ACC112 (cell line): ENCODE results near the gene FOXN3.

Experiments
- H2AFZ ChIP-seq: fragments of 200-600 bp; sonication (generic); one replicate; pipeline ENCODE4 v1.6.0; 2017; ENCODE audit warnings: antibody characterized with exemption, low read length; ENCODE audit not compliant: unreplicated experiment
- H3K27ac ChIP-seq: fragments of 200-600 bp; sonication (generic); 2 replicates; pipeline ENCODE4 v1.5.1; 2014; ENCODE audit warnings: low read depth, mild to moderate bottlenecking, antibody characterized with exemption, low read length, moderate library complexity
- H3K27me3 ChIP-seq: fragments of 200-600 bp; sonication (generic); 2 replicates; pipeline ENCODE4 v1.6.1; 2014; ENCODE audit warnings: mild to moderate bottlenecking, antibody characterized with exemption, low read length, moderate library complexity, mixed read lengths; ENCODE audit not compliant: insufficient read depth
- H3K36me3 ChIP-seq: fragments of 200-600 bp; sonication (generic); 2 replicates; pipeline ENCODE4 v1.6.1; 2016; ENCODE audit warnings: mild to moderate bottlenecking, antibody characterized with exemption, low read length, moderate library complexity, mixed read lengths; ENCODE audit not compliant: insufficient read depth
- H3K4me1 ChIP-seq: fragments of 200-600 bp; sonication (generic); one replicate; pipeline ENCODE4 v1.6.1; 2016; ENCODE audit warnings: low read length, mixed read lengths; ENCODE audit not compliant: insufficient read depth, unreplicated experiment, control insufficient read depth
- H3K4me3 ChIP-seq: fragments of 200-600 bp; sonication (generic); 2 replicates; pipeline ENCODE4 v1.5.1; 2014; ENCODE audit warnings: mild to moderate bottlenecking, low read depth, low read length
- H3K79me2 ChIP-seq: fragments of 200-600 bp; sonication (generic); one replicate; pipeline ENCODE4 v1.6.0; 2016; ENCODE audit warnings: low read length; ENCODE audit not compliant: control insufficient read depth, unreplicated experiment, insufficient read depth

The FOXN3 gene

GRCh38 chr14:89371585-89372511 is 45.2 kb downstream of the FOXN3 start:
- H3K79me2 ChIP-seq: peaks cover 25% of the 10 kb centered on the region
- H3K27ac ChIP-seq: no peak overlapping the region
- H3K4me1 ChIP-seq: peaks cover 9% of the 10 kb centered on the region

GRCh38 chr14:89370781-89371180 is 46.3 kb downstream of the FOXN3 start:
- Histone ChIP-seq H3K27ac (no peak overlapping the region), H3K36me3 (no peaks in the 10 kb centered on the region), H3K4me3 (no peak overlapping the region), H3K27me3 (no peaks in the 10 kb centered on the region), H3K4me1 (peaks cover 9% of the 10 kb centered on the region), H3K79me2 (peaks cover 25% of the 10 kb centered on the region), H2AFZ (no peak overlapping the region)

More at GRCh38 chr14:89371585-89372511, 45.2 kb downstream of the FOXN3 start:
- Histone ChIP-seq H3K36me3 (no peaks in the 10 kb centered on the region), H2AFZ (no peak overlapping the region), H3K4me3 (no peak overlapping the region), H3K27me3 (no peaks in the 10 kb centered on the region)

- Histone ChIP-seq H3K27ac (no peak overlapping the region), H2AFZ (no peak overlapping the region), H3K79me2 (peaks cover 25% of the 10 kb centered on the region), H3K36me3 (no peaks in the 10 kb centered on the region), H3K4me1 (peaks cover 9% of the 10 kb centered on the region), H3K27me3 (no peaks in the 10 kb centered on the region), H3K4me3 (no peak overlapping the region)
These were observed 46.7 kb downstream of the FOXN3 start for GRCh38 chr14:89370381-89370780.

DNA sequence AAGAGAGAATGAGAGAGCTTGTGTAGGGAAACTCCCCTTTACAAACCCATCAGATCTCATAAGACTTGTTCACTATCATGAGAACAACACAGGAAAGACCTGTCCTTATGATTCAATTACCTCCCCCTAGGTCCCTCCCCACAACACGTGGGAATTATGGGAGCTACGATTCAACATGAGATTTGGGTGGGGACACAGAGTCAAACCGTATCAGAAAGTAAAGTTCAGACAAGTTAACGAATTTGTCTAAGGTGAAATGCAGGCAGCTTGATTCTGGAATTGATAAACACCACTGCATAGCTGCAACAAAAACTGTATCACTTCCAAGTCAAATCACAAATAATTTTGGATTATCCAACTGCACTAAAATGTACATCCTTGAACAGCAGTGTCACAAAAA is 47.4 kb downstream of the FOXN3 start:
- Histone ChIP-seq H3K79me2 (peaks cover 32% of the 10 kb centered on the region), H3K4me1 (peaks cover 9% of the 10 kb centered on the region), H3K4me3 (no peak overlapping the region), H3K36me3 (no peaks in the 10 kb centered on the region), H2AFZ (no peak overlapping the region), H3K27ac (no peak overlapping the region), H3K27me3 (no peaks in the 10 kb centered on the region)

GRCh38 chr14:89368490-89369477 is 48.2 kb downstream of the FOXN3 start:
- H3K27ac ChIP-seq: no peak overlapping the region

GRCh38 chr14:89367779-89368120 is 49.3 kb downstream of the FOXN3 start:
- H3K27me3 ChIP-seq: no peaks in the 10 kb centered on the region
- peaks cover 9% of the 10 kb centered on the region for H3K4me1 ChIP-seq
- no peak overlapping the region for H3K27ac ChIP-seq
- H2AFZ ChIP-seq: no peak overlapping the region
- H3K36me3 ChIP-seq: no peaks in the 10 kb centered on the region
- peaks cover 31% of the 10 kb centered on the region for H3K79me2 ChIP-seq
- no peak overlapping the region for H3K4me3 ChIP-seq

More at GRCh38 chr14:89368490-89369477, 48.2 kb downstream of the FOXN3 start:
- H2AFZ ChIP-seq: no peak overlapping the region
- H3K36me3 ChIP-seq: no peaks in the 10 kb centered on the region
- peaks cover 9% of the 10 kb centered on the region for H3K4me1 ChIP-seq
- no peak overlapping the region for H3K4me3 ChIP-seq
- no peaks in the 10 kb centered on the region for H3K27me3 ChIP-seq
- peaks cover 32% of the 10 kb centered on the region for H3K79me2 ChIP-seq

GRCh38 chr14:89366864-89367778 is 49.9 kb downstream of the FOXN3 start:
- no peak overlapping the region for H3K4me3 ChIP-seq

GRCh38 chr14:89365061-89365801 is 51.8 kb downstream of the FOXN3 start:
- Histone ChIP-seq H3K27me3 (no peaks in the 10 kb centered on the region), H2AFZ (no peak overlapping the region), H3K27ac (no peak overlapping the region), H3K4me3 (no peak overlapping the region), H3K36me3 (no peaks in the 10 kb centered on the region), H3K79me2 (peaks cover 25% of the 10 kb centered on the region), H3K4me1 (no peaks in the 10 kb centered on the region)

More at GRCh38 chr14:89366864-89367778, 49.9 kb downstream of the FOXN3 start:
- Histone ChIP-seq H3K27me3 (no peaks in the 10 kb centered on the region), H3K27ac (no peak overlapping the region), H3K4me1 (peaks cover 3% of the 10 kb centered on the region), H3K36me3 (no peaks in the 10 kb centered on the region), H3K79me2 (peaks cover 31% of the 10 kb centered on the region), H2AFZ (no peak overlapping the region)

DNA sequence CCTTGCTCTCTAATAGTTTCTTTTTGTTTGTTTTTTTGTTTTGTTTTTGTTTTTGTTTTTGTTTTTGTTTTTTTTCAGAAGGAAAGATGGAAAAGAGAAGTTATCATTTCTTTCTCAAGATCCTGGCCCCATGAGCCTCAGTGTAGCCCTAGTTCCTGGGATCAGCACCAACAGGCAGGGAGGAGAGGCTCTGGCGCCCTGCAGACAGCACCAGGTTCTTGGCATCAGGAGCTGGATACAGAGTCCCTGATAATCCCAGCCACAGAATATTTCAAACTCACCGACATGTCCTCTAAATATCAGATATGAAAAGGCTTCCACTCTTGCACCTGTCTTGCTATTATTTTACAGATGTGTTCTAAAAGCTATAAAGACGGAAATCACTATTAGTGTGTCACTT is 52.7 kb downstream of the FOXN3 start:
- Histone ChIP-seq H2AFZ (no peak overlapping the region), H3K27ac (no peak overlapping the region), H3K4me3 (no peak overlapping the region), H3K36me3 (no peaks in the 10 kb centered on the region), H3K79me2 (peaks cover 18% of the 10 kb centered on the region), H3K4me1 (no peaks in the 10 kb centered on the region), H3K27me3 (no peaks in the 10 kb centered on the region)
